ENCODE results near the gene IL23R.

DNA sequence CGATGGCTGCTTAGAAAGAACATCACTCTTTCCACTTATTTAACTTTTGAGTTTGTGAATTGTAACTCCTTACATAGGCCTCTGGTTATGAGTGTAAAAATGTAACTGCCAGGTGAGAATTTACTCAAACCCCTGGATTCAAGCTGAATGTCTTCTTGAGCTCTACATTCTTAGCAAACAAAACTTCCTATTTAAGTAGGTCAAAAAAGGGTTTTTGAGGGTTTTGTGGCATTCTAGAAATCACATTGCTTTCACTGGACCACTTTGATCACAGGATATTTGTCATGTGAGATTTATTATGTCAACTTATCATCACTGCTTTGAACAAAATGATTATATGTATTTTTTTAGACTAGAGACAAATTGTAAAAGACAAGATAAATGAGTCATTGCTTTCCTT is 5.7 kb downstream of the IL23R start:
- TF ChIP-seq, protein P1, sequence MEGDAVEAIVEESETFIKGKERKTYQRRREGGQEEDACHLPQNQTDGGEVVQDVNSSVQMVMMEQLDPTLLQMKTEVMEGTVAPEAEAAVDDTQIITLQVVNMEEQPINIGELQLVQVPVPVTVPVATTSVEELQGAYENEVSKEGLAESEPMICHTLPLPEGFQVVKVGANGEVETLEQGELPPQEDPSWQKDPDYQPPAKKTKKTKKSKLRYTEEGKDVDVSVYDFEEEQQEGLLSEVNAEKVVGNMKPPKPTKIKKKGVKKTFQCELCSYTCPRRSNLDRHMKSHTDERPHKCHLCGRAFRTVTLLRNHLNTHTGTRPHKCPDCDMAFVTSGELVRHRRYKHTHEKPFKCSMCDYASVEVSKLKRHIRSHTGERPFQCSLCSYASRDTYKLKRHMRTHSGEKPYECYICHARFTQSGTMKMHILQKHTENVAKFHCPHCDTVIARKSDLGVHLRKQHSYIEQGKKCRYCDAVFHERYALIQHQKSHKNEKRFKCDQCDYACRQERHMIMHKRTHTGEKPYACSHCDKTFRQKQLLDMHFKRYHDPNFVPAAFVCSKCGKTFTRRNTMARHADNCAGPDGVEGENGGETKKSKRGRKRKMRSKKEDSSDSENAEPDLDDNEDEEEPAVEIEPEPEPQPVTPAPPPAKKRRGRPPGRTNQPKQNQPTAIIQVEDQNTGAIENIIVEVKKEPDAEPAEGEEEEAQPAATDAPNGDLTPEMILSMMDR (IDR thresholded peaks at IDR 0.05; ENCODE audit: insufficient read depth, low read length, poor library complexity, severe bottlenecking): no peak
- no peak for TF ChIP-seq EZH2phosphoT487 (conservative IDR thresholded peaks at IDR 0.05; ENCODE audit: low read length)

Data from SU-DHL-6 (cell line).